Sigmoid colon (tissue), 4 donors: ENCODE results near the gene METTL13.

ENCODE experiments used
- POLR2A ChIP-seq, 2 donors: fragments of 450-650 bp; IDR thresholded peaks; one replicate each; pipeline ENCODE4 v1.6.1; 2016; ENCODE audit warnings: antibody characterized with exemption in 2 of 2, mild to moderate bottlenecking in 2 of 2, moderate library complexity in 2 of 2
- POLR2AphosphoS5 ChIP-seq, 4 donors: sonication (generic); formaldehyde crosslinking; IDR thresholded peaks; one replicate each; pipeline ENCODE4 v1.6.1; 2017; ENCODE audit warnings: antibody characterized with exemption in 4 of 4
- TF ChIP-seq, protein P1 (sequence below), 4 experiments: fragments of 450-650 bp in 3 of 4; fragments of 200-600 bp in 1 of 4; IDR thresholded peaks; one replicate each; pipeline ENCODE4 v1.5.1; 2016 to 2019; ENCODE audit warnings: antibody characterized with exemption in 4 of 4, mild to moderate bottlenecking in 3 of 4, moderate library complexity in 2 of 4

DNA sequence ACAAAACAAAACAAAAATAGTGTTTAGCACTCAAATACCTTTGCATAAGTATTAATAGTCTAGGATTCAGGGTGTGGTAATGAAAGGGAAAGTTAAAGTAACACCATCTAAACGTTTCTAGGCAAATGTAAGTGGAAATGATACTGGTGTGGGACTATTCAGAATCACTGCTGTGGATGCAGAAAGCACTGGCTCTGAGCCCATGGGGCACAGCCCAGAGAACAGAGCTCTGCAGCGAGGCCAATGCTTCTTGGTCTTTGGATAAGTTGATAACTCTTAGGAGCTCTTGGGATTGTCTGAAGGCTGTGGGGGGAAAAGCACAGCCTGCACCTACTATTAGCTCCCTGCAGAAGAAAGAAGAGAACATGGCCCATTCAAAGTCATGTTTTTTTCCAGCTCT lies 38.5 kb downstream of the METTL13 start:
- TF ChIP-seq POLR2A (IDR thresholded peaks at IDR 0.05) (no peak), POLR2AphosphoS5 (IDR thresholded peaks at IDR 0.05) (no peak)
- TF ChIP-seq, protein P1, sequence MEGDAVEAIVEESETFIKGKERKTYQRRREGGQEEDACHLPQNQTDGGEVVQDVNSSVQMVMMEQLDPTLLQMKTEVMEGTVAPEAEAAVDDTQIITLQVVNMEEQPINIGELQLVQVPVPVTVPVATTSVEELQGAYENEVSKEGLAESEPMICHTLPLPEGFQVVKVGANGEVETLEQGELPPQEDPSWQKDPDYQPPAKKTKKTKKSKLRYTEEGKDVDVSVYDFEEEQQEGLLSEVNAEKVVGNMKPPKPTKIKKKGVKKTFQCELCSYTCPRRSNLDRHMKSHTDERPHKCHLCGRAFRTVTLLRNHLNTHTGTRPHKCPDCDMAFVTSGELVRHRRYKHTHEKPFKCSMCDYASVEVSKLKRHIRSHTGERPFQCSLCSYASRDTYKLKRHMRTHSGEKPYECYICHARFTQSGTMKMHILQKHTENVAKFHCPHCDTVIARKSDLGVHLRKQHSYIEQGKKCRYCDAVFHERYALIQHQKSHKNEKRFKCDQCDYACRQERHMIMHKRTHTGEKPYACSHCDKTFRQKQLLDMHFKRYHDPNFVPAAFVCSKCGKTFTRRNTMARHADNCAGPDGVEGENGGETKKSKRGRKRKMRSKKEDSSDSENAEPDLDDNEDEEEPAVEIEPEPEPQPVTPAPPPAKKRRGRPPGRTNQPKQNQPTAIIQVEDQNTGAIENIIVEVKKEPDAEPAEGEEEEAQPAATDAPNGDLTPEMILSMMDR (IDR thresholded peaks at IDR 0.05), result no peak
